PC-9 (cell line): ENCODE results near the gene TMIGD1.

Experiments
- EZH2 ChIP-seq: fragments of 200-600 bp; sonication (generic); IDR thresholded peaks from 2 replicates; pipeline ENCODE4 v1.8.0; 2017; ENCODE audit warnings: antibody characterized with exemption, low read depth
- TF ChIP-seq, protein P1 (sequence below): fragments of 200-600 bp; sonication (generic); conservative IDR thresholded peaks from 2 replicates; pipeline ENCODE4 v1.6.1; 2017; ENCODE audit warnings: mixed run types, antibody characterized with exemption, mild to moderate bottlenecking, moderate library complexity

DNA sequence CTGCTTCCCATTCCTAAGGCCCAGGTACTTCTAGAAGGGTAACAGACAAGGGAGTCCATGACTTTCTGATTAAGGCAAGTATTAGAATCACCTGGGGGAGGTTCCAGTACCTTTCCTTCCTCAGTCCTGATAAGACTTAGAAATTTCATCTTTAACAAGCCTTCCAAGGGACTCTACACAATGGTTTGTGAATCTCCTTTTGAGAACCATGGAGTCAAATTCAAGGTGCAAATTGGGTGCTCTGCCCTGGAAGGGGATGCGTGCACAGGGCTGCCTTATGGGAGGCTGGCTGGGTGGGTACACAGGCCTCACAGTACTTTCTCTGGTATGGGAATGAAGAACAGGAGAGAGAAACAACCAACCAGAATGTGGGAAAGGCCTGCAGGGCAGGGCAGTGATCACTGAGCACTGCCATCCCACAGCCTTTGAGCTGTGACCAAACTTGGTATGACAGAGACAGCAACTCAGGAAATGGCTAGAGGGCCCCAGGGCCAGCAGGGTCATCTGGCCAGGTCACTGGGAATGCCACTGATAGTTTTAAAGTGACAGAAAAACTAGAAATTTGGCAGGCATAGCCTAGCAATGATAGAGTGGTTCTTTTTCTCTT is 3.6 kb upstream of the TMIGD1 start:
- no peak for TF ChIP-seq EZH2
- TF ChIP-seq, protein P1, sequence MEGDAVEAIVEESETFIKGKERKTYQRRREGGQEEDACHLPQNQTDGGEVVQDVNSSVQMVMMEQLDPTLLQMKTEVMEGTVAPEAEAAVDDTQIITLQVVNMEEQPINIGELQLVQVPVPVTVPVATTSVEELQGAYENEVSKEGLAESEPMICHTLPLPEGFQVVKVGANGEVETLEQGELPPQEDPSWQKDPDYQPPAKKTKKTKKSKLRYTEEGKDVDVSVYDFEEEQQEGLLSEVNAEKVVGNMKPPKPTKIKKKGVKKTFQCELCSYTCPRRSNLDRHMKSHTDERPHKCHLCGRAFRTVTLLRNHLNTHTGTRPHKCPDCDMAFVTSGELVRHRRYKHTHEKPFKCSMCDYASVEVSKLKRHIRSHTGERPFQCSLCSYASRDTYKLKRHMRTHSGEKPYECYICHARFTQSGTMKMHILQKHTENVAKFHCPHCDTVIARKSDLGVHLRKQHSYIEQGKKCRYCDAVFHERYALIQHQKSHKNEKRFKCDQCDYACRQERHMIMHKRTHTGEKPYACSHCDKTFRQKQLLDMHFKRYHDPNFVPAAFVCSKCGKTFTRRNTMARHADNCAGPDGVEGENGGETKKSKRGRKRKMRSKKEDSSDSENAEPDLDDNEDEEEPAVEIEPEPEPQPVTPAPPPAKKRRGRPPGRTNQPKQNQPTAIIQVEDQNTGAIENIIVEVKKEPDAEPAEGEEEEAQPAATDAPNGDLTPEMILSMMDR, result no peak
